Stimulated activated naive CD4-positive, alpha-beta T cell (primary cell): ENCODE data around the gene LRFN4.
A peak's percentile ranks its signal among the peaks of the same experiment; 100 is the strongest.

ENCODE experiments used
- DNase-seq, 6 experiments: peaks; one replicate each; lab custom pipeline; 2025; lab: John Stamatoyannopoulos, UW

Gene LRFN4

DNA sequence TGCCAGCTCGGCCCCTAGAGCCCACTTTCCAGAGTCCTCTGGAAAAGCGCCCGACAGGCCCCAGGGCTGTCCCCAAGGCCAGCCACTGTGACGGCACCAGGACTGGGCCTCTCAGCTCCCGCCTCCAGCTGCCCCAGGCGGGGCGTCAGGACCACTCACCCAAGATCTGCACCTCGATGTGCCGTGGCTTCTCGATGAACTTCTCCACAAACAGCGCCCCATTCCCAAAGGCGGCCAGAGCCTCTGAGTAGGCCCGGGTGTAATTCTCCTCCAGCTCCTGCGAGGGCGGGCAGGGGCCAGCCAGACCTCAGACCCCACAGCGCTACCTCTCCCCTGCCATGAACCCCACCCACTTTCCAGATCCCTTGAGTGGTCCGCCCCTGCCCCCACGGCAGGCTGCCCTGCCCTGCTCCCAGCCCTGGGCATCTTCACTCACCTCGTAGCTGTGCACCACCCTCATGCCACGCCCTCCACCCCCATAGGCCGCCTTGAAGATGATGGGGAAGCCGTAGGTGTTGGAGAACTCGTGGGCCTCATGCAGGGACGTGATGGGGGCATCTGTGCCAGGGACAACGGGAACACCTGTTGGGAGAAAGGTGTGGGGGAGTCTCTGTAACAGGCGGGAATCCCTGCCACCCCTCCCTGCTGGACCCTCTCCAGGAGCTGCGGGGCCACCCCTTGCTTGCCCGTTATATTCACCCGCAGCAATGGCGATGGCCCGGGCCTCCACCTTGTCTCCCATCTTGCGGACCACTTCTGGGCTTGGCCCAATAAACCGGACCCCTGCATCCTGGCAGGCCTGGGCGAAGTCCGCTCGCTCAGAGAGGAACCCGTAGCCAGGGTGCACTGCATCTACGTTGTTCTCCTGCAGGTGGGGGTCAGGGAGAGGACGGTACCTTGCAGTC is 14.0 kb downstream of the LRFN4 start:
- DNase-seq, result no peak

DNA sequence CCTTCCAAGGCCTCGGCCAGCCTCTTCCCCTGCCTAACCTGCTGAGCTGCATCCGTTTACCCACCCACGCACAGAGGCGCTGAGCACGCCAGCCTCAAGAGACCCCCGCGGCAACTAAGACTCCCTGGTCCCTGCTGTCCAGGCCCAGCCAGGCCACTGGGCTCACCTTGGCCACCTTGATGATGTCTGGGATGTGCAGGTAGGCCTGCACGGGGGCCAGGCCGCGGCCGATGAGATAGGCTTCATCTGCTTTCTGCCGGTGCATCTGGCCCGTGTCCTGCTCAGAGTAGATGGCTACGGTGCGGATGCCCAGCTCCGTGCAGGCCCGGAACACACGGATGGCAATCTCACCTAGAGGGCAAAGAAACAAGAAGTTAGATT is 14.6 kb downstream of the LRFN4 start:
- no peak for DNase-seq

DNA sequence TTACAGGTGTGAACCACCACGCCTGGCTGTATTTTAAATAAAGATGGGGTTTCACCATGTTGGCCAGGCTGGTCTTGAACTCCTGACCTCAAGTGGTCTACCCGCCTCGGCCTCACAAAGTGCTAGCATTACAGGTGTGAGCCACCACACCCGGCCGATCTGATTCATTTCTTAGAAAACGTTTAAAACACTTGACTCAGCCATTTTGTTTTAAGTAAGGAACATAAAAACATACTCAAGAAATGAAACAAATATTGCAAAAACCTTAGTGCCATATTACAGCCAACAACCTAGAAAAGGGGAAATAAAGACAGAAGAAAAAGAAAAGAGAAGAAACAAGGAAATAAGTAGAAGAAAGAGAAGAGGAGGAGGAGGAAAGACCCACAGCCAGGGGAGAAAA is 17.4 kb downstream of the LRFN4 start:
- DNase-seq, result no peak

DNA sequence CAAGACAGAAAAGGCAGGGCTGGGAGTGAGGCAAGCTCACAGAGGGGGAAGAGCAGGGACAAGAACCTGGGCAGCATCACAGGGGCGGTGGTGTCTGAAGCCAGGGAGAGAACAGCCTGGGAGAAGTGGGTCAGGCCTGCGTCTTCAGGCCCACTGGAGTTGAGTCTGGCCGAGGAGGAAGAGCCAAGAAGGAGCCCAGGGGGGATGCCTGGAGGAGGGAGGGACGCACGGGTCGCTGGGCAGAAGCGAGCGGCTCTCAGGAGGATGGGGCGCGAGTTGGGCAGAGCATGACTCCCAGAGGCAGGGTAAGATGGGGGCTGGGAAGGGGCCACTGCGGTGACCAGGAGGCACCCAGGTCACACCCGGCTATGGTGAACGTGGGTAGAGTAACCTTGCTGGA is 18.5 kb downstream of the LRFN4 start:
- DNase-seq, result no peak

DNA sequence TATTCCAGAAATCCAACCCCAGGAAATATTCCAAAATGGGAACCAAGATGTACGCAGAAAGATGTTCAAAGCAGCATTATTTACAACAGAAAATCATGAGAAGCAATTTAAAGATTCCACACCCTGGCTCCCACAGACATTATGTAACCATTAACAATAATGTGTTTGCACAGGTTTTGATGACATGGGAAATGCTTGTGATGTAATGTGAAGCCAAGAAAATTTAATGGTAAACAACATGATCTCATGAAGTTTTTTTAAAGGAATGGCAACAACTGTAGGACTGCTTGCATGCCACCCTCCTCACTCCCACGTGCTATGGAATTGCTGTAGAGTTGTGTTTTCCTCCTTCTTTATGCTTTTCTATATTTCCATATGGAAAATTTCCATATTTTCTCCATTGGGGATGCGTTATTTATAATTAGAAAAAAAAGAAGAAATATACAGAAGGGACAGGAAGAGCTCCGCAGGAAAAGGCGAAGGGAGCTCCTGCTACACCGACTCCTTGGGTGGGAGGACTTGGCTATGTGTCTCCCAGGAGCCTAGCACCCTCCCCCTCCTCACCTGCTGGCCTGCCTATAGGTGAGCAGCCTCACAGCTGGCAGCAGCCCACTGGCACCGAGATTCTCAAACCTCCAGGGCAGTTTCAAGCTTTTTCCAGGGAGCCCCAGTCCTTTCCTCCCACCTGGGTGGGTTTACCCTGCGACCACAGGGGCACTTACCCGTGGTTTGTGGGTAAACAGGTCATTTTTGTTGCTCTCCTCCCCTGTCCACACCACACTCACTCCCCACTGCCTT is 20.9 kb downstream of the LRFN4 start:
- DNase-seq, result no peak

DNA sequence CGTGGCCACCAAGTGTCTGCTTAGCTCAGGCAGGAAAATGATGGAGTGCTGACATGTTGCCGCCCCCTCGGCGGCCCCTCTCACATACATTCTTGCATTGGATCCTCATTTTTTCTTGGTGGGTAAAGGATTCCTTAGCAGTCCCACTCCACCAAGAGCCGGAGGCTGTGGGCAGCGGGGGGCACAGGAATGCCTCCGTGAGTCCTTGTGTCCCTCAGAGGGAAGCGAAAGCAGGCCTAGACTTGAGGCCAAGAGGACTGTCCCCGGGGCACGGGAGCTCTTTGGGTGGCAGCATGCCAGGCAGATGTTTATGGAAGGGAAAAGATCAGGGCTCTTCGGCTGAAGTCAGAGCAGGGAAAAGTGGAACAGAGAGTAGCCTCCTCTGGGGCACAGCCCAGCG is 21.6 kb downstream of the LRFN4 start:
- no peak for DNase-seq

DNA sequence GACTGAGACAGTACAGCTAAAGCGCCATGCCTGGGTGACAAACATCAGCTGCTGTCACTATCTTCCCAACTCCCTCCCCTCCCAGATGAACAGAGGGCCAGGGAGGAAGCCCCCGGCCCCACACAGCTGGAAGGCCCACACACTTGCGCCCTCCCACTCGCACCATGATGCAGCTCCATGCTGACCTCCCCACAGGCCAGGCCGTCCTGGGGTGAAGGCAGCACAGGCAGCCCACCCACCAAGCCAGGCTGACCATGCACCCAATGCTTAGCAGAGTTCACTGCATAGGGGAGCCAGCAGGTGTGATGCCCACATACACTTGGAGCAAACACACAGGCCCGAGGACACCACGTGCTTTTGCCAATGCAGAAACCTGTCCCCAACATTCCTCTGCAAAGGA is 22.1 kb downstream of the LRFN4 start:
- no peak for DNase-seq

DNA sequence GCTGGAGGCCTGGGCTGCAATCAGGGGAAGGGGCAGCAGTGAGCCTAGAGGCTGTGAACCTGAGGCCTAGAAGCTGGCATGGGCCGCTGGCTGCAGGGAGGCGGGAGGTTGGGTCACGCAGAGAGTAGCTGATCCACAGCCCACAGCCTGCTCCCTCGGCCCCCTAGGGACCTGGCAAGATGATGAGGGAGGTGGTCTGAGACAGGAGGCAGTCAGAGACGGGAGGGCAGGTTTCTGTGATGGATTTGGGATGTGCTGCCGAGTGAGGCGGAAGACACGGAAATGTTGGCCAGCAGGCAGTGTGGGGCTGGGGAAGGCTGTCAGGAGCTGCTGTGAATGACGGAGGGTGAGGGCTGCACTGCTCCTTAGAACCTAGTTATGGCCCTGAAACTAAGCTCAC is 22.7 kb downstream of the LRFN4 start:
- DNase-seq, result no peak

DNA sequence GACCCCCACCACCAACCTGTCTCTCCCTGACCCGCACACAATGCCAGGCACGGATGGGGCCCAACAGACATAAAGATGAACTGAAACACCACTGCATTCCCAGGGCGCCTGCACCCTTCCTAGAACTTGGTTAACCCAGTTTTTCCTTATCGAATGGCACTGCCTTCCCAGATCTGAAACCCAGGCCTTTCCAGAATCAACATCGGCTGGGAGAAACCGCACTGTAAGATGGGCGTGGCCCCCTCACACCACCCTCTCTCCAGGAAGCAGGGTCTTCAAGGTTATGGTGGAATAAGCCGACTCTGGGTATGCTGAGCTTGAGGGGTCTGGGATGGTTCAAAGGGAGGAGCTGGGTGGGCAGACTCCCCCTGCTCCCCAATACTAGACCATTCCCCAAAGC is 23.1 kb downstream of the LRFN4 start:
- DNase-seq, result no peak

DNA sequence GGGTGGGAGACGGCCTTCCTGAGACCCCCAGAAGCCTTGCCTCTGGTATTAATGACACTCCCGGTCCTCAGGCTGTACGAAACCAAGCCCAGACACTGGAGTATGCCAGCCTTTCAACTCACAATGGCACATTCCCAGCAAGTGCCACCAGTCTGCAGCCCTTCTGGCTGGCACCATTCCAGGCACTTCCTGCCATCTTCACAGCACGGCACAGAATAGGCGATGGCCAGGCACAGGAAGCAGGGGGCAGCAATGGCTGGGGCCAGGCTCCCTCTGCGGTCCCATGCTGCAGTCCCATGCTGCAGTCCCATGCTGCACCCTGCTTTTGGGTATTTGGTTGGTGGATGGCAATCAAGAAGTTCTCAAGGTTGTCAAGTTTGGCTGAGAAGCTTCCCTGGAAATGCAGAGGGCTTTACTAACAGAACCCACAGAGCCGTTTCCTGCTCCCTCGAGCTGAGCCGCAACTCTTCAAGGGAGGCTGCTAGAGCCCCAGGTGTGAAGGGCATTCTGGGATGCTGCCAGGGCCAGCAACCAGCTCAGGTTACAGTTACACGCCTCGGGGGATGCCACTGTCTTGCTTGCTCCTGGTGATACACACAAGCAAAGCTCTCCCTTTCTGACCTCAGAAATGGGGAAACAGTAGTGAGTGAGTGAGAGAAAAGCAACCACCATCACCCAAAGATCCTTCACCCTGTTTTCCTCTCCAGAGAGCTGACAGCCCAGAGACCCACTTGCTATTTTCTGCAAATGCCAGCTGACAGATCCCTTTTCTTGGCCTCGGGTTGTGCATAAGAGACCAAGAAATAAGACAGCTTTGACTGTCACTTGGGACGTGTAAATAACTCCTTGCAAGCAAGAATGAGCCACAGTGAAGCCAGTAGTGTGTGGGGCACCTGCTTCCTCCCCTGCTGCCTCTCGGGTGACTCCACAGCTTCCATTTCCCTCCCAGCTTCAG is 23.9 kb downstream of the LRFN4 start:
- DNase-seq, result peak in 2 of 6 experiments; percentile 12 to 16

DNA sequence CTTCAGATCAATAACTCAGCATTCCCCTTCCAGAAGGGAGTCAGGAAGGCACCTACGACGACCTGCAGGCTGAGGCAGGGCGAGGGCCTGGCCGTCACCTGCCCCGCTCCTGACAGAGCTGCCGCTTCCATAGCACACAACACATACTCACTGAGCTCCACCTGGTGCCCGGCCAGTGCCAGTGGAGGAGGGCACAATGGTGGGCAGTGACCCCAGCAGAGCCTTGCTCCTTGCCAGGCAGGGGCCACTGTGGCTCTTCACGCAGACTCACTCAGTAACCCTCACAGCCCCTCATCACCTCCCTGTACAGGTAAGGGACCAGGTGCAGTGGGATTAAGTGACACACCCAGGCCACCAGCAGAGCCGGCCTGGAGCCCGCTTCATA is 24.6 kb downstream of the LRFN4 start:
- DNase-seq, result no peak

DNA sequence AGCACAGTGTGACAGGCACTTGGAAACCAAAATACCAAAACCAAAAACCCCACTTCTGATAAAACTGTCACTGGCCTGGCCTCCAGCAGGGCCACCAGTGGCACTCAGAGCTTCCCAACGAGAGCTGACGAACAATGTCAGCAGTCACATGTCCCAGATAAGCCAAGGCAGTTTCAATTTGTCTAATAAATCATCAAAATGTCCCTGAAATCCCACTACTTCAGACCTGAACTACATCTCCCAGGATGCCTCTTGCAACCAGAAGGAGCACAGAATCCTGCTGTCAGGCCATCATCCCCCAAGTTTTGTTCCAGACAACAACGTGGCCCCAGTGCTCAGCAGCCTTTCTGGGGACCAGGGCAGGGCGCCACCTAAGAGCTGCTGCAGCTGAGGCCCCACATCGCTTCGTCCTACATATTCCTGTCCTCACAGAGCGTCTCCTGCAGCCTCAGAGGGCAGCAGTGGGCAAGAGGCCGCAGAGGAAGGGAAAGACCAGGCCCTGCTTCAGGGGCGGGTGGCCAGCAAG is 25.1 kb downstream of the LRFN4 start:
- no peak for DNase-seq

DNA sequence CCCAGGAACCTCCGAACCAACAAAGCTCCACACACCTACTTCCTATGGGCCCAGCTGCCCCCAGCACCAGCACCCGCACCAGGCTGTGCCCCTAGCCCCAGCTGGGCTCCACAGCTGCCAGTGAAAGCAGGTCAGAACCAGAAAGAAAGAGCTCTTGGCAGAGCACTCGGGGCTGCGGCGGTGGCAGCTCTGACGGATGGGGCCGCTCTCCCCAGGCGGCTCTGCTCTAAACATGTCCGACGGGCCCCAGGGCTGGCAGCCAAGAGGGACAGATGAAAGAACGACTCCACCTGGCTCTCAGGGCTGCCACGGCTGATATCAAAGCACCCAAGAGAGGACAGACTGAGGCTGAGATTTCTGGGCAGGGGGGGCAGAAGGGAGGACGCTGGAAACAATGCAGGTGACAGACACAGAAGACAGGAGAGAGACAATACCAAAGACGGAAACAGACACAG is 25.7 kb downstream of the LRFN4 start:
- no peak for DNase-seq

DNA sequence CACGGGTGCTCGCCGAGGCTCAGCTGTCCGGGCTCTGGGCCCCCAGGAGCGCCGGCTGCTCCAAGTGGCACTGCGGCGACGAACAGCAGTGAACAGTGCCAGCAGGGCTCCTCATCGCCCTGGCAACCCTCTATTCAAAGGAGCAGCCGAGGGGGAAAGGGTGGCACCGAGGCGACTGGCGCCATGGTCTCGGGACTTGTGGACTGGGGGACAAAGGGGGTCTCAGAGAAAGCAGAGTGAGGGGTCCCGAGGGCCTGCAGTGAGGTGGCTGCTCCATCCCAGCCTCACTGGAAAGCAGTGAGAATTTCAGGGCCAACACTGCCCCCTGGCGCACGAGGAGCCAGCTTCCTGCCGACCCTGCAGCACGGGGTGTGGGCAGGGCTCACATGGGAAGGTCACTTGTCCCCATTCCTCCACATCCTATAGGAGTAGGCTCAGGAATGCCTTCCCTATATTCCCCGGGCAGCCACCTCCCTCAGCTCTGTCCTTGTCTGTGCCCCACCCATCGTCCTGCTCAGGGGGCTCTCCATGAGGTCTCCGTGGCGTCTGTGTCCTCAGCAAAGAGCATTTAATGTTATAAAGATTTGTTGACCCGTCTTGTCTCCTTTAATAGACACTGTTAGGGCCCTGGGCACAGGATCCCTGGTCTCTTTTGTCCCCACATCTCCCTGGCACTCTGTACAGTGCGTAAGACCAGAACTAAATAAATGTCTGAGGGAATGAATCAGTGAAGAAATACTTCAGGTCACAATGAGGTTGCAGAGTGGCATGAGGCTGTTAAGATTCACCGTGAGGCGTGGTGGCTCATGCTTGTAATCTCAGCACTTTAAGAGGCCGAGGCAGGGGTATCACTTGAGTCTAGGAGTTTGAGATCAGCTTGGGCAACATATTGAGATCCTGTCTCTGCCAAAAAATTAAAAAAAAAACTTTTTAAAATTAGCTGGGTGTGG is 26.4 kb downstream of the LRFN4 start:
- DNase-seq, result peak in 5 of 6 experiments; percentile 20 to 51 (median 43)

DNA sequence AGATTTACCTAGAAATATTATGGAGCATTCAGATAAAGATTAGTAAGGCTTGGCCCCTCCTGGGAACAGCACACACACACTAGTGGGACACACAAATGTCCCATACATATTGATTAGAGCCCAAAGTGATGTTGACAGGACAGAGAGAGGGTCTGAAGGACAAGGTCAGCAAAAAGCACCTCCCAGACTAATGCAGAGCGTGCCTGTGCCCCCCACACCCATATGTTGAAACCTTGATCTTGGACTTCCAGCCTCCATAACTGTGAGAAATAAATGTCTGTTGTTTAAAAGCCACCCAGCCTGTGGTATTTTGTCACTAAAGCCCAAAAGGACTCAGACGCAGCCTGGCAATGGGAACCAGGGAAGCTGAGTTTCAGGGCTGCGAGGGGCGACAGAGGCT is 27.6 kb downstream of the LRFN4 start:
- DNase-seq, result no peak

DNA sequence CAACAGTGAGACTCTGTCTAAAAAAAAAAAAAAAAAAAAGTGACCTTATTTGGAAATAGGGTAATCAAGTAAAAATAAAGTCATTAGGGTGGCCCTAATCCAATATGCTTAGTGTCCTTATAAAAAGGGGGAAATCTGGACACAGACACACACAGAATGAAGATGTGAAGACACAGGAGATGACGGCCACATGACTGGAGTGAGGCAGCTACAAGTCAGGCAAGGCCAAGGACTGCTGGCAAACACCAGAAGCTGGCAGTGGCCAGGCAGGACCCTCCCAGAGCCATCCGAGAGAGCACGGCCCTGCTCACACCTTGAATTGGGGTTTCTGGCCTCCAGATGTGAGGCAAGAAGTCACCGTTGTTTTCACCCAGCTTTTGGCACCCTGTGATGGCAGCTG is 28.6 kb downstream of the LRFN4 start:
- DNase-seq, result no peak

DNA sequence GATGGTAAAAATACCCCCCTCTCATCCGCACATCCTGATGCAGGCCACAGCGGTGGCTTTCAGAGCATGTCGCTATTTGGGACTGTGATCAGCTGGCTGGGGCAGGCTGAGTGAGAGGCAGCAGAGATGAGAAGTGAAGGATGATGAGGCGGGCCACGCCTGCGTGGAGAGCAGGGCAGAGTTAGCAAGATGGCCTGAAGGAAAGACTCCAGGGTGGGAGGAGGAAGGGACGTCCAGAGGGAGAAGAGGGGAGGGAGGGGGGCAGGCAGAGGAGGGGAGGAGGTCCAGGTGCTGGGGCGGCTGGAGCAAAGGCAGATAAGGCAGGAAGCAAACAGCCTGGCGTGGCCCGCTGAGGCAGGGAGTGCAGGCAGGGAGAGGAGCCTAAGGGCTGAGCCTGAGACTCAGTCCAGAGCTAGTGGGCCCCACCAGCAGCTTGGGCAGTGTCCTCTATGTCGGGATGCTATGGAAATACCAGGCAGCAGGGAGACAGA is 29.1 kb downstream of the LRFN4 start:
- DNase-seq, result no peak

DNA sequence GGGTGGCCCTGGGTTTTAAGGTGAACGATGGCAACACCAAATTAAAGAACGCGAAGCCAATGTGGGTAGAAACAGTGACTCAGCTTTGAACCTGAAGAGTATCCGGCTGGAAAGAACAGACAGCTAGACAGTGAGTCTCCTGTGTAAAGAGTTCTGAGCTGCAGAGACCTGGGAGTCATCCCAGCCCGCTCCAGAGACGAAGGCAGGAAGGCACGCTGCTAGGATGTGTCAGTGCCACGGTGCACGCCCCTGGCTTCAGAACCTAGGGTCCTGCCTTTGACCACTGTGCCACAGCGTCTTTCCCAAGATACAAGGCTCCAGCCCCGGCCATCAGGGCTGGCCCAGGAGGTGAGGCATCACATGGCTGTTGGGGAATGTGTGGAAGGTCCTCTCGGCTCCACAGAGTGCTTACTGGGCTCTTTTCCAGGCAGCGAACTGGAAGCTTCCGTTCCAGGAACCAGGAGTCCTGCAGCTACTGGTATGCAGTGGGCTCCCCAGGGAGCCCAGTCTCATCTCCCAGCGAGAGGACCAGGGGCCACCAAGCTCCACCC is 29.9 kb downstream of the LRFN4 start:
- no peak for DNase-seq

DNA sequence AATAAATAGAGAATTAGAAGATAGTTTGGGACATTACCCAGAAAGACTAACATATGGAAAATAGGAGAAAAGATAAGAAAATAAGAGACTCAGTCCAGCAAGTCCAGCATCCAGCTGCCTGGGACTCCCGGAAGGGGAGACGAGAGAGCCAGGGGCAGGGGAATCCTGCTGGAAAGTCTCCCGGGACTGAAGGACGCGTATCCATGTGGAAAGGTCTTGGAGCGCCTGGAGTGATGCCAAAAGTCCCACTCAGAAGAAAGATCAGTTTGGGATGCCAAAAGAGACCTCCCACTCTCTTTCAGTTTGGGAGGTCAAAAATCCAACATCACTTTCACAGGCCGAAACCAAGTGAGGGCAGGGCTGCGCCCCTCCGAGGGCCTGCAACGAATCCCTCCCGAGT is 30.7 kb downstream of the LRFN4 start:
- DNase-seq, result no peak

DNA sequence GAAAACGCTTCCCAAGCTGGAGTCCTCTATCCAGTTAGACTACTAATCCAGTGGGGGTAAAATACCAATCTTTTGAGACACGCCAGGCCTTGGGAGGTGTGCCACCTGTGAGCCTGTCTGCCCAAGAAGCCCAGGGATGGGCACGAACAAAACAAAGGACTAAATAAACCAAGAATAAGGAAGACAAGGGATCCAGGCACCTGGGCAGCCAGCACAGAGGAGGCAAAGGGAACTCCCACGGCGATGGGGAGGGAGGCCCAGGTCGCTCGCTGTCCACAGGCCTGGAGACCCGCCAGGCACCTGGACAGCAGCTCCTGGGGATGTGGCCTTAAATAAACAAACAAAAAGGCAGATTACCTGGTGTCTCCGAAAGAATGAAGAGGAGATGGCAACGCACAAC is 31.4 kb downstream of the LRFN4 start:
- DNase-seq, result no peak
